Measurements from ENCODE around the gene SELENOF.
"Not testable (repeated sequence)": the region's sequence is repeated elsewhere in the genome, so short reads cannot be mapped to it uniquely, and the experiment has no call there.

Gene SELENOF

DNA sequence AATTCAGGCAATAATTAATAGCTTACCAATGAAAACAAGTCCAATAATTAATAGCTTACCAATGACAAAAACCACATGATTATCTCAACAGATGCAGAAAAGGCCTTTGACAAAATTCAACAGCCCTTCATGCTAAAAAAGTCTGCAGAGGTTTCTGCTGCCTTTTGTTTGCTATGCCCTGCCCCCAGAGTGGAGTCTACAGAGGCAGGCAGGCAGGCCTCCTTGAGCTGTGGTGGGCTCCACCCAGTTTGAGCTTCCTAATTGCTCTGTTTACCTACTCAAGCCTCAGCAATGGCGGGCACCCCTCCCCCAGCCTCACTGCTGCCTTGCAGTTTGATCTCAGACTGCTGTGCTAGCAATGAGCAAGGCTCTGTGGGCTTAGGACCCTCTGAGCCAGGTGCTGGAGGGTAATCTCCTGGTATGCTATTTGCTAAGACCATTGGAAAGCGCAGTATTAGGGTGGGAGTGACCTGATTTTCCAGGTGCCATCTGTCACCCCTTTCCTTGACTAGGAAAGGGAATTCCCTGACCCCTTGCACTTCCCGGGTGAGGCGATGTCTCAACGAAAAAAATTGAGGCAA is 96.6 kb downstream of the SELENOF start:
- not testable (repeated sequence) for H3K4me3 Mint-ChIP-seq, H3K4me1 Mint-ChIP-seq, H3K36me3 Mint-ChIP-seq, H3K27me3 Mint-ChIP-seq, H3K27ac Mint-ChIP-seq, H3K9me3 Mint-ChIP-seq

DNA sequence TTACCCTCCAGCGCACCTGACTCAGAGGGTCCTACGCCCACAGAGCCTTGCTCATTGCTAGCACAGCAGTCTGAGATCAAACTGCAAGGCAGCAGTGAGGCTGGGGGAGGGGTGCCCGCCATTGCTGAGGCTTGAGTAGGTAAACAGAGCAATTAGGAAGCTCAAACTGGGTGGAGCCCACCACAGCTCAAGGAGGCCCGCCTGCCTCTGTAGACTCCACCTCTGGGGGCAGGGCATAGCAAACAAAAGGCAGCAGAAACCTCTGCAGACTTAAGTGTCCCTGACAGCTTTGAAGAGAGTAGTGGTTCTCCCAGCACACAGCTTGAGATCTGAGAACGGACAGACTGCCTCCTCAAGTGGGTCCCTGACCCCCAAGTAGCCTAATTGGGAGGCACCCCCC is 99.8 kb downstream of the SELENOF start:
- H3K4me3 Mint-ChIP-seq, H3K36me3 Mint-ChIP-seq, H3K4me1 Mint-ChIP-seq, H3K27ac Mint-ChIP-seq, H3K9me3 Mint-ChIP-seq, H3K27me3 Mint-ChIP-seq: not testable (repeated sequence)
